Chondrocyte (in vitro differentiated cells): ENCODE results near the gene RERE. TPM values are rescaled to one million over a fixed set of nuclear protein-coding genes. Genes with fewer than 3 reads are reported as not detected.

ENCODE experiments used
- DNase-seq: peaks from one replicate; pipeline ENCODE4 v3.0.0; 2021; ENCODE audit warnings: mixed read lengths, low spot score
- H3K27ac Mint-ChIP-seq: one replicate; pipeline ENCODE4 v1.8.0; 2021; ENCODE audit warnings: mild to moderate bottlenecking, moderate library complexity, mixed read lengths; ENCODE audit not compliant: unreplicated experiment
- H3K27me3 Mint-ChIP-seq: 2 replicates; pipeline ENCODE4 v1.8.0; 2021; ENCODE audit warnings: low read depth, mixed read lengths
- H3K36me3 Mint-ChIP-seq: 2 replicates; pipeline ENCODE4 v1.8.0; 2021; ENCODE audit warnings: low read depth, mixed read lengths
- H3K4me1 Mint-ChIP-seq: 2 replicates; pipeline ENCODE4 v1.8.0; 2021; ENCODE audit warnings: low read depth, mild to moderate bottlenecking, mixed read lengths
- H3K4me3 Mint-ChIP-seq: one replicate; pipeline ENCODE4 v1.8.0; 2021; ENCODE audit warnings: mild to moderate bottlenecking, moderate library complexity, mixed read lengths; ENCODE audit not compliant: unreplicated experiment
- H3K9me3 Mint-ChIP-seq: 2 replicates; pipeline ENCODE4 v1.8.0; 2021; ENCODE audit warnings: low read depth, mixed read lengths
- total RNA-seq: library from RNA; stranded (reverse); gene quantifications from 3 replicates; pipeline ENCODE4 v1.2.1, GENCODE V29; 2021
- TF ChIP-seq, protein P1 (sequence below): fragments of 200-600 bp; sonication (generic); IDR thresholded peaks from 2 replicates; pipeline ENCODE4 v1.5.0; 2021; ENCODE audit warnings: antibody characterized with exemption, mild to moderate bottlenecking, moderate library complexity

Gene RERE
- total RNA-seq, 1 donor from 2014 or later, result 64.9 TPM

DNA sequence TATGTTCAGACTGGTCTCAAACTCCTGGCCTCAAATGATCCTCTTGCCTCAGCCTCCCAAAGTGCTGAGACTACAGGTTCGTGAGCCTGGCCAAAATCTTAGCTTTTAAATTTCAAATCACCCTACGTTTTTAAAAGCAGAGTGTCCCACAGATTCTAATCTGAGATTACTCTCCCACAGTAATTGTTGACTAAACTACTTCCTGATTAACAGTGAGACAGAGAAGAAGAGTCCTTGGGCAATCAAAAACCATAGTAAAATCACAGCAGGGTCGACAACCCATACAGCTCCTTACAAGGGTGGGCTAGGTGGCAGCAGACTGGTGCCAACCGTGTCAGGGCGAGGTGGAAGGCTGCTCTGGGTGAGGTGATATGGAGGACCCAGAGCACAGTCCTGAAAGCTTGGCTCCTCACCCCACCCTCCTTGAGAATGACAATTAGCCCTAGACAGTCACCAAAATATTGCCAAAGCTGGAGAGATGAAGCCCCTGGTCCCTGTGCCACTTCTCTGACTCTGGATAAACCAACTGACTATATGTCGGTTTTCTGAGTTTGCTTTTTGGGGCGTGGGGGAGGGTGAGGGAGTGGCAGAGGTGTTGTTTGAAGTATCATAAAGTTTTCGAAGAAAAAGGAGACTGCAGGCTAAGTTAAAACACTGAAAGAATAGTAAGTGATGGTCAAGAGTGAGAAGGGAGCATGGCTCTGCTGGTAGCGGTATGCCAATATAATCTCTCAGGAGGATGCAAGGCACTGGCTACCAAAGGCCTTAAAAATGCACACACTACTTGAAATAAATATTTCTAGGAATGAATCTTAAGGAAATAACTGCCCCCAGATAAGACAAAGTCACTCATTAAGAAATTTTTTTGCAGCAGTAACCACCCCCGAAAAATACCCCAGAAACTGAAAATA lies 412.7 kb downstream of the RERE start:
- Mint-ChIP-seq H3K36me3 (peaks cover 10% of the 10 kb centered on the region), H3K27me3 (no peaks in the 10 kb centered on the region), H3K27ac (no peak overlapping the region), H3K4me1 (peaks cover 32% of the 10 kb centered on the region), H3K9me3 (no peaks in the 10 kb centered on the region), H3K4me3 (no peak overlapping the region)
- TF ChIP-seq, protein P1, sequence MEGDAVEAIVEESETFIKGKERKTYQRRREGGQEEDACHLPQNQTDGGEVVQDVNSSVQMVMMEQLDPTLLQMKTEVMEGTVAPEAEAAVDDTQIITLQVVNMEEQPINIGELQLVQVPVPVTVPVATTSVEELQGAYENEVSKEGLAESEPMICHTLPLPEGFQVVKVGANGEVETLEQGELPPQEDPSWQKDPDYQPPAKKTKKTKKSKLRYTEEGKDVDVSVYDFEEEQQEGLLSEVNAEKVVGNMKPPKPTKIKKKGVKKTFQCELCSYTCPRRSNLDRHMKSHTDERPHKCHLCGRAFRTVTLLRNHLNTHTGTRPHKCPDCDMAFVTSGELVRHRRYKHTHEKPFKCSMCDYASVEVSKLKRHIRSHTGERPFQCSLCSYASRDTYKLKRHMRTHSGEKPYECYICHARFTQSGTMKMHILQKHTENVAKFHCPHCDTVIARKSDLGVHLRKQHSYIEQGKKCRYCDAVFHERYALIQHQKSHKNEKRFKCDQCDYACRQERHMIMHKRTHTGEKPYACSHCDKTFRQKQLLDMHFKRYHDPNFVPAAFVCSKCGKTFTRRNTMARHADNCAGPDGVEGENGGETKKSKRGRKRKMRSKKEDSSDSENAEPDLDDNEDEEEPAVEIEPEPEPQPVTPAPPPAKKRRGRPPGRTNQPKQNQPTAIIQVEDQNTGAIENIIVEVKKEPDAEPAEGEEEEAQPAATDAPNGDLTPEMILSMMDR, result no peak
- DNase-seq, result no peak

DNA sequence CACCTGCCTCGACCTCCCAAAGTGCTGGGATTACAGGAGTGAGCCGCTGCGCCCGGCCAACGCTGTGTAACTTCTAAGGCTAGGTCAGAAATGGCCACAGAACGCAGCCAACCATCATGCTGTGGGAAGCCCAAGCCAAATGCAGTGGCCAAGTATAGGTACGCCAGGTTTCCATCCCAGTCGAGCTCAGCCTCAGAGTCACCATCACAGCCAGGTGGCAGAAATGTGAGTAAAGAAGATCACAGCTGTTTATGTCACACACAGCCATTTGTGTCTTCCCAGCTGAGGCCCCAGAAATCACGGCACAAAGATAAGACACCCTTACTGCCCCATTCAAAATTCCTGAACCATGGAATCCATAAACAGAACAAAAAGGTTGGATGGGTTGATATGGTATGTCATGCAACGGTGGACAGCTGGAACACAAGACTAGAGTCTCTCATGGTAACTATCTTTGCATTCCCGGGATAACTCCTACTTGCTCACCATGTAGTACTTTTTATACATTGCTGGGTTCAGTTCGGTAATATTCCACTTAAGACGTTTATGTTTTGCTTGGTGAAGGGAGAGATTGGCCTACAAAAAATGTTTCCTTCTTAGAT lies 415.2 kb downstream of the RERE start:
- H3K9me3 Mint-ChIP-seq, result no peaks in the 10 kb centered on the region
- peaks cover 10% of the 10 kb centered on the region for H3K36me3 Mint-ChIP-seq
- no peak overlapping the region for H3K4me3 Mint-ChIP-seq
- no peak overlapping the region for H3K27ac Mint-ChIP-seq
- no peaks in the 10 kb centered on the region for H3K27me3 Mint-ChIP-seq
- peaks cover 29% of the 10 kb centered on the region for H3K4me1 Mint-ChIP-seq
- TF ChIP-seq, protein P1, result no peak
- DNase-seq, result no peak

- Mint-ChIP-seq H3K27me3 (no peaks in the 10 kb centered on the region), H3K4me1 (peaks cover 56% of the 10 kb centered on the region), H3K4me3 (no peak overlapping the region), H3K27ac (no peak overlapping the region), H3K36me3 (peaks cover 3% of the 10 kb centered on the region), H3K9me3 (no peaks in the 10 kb centered on the region)
- no peak for DNase-seq
- TF ChIP-seq, protein P1, result peak; percentile 12
These were observed 418.8 kb downstream of the RERE start for GRCh38 chr1:8398677-8399076.

- H3K27me3 Mint-ChIP-seq, result no peaks in the 10 kb centered on the region
- peaks cover 3% of the 10 kb centered on the region for H3K36me3 Mint-ChIP-seq
- TF ChIP-seq, protein P1, result no peak
- H3K9me3 Mint-ChIP-seq, result no peaks in the 10 kb centered on the region
- H3K4me3 Mint-ChIP-seq, result no peak overlapping the region
- no peak for DNase-seq
- peak overlapping the region; percentile 78 for H3K27ac Mint-ChIP-seq
- H3K4me1 Mint-ChIP-seq, result peaks cover 56% of the 10 kb centered on the region
These were observed 419.4 kb downstream of the RERE start for GRCh38 chr1:8398086-8398485.

DNA sequence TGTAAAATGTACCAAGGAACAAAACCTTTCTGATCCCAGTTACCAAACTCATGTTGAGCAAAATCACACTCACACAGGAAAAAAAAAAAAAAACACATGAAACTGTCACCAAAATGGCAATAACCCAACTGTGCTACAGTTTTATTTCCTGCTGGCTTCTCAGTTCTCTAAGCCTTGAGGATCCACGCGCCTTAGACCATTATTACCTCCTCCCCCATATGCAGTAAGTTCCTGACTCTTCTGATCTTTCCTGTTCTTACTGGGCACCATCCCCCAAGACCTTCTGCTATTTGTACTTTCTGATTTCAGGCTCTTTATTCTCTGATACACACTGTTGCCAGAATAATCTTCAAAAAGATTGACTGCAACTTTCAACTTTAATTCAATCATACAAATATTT lies 419.9 kb downstream of the RERE start:
- Mint-ChIP-seq H3K36me3 (peaks cover 3% of the 10 kb centered on the region), H3K9me3 (no peaks in the 10 kb centered on the region), H3K4me1 (peaks cover 58% of the 10 kb centered on the region), H3K4me3 (no peak overlapping the region), H3K27ac (peak overlapping the region; percentile 78), H3K27me3 (no peaks in the 10 kb centered on the region)
- no peak for DNase-seq
- TF ChIP-seq, protein P1, result no peak
